IMR-90 (cell line): Measurements from ENCODE around the gene GPR15.

Experiments
- FOS ChIP-seq: fragments of 150-350 bp; IDR thresholded peaks from 2 replicates; pipeline ENCODE4 v1.6.1; 2016; ENCODE audit warnings: low read depth, low read length
- POLR2A ChIP-seq: IDR thresholded peaks from 2 replicates; pipeline ENCODE4 v1.6.1; 2012; ENCODE audit warnings: mild to moderate bottlenecking, low read depth, low read length
- RAD21 ChIP-seq: IDR thresholded peaks from 2 replicates; pipeline ENCODE4 v1.6.1; 2012; ENCODE audit warnings: low read length, improper control_type of control experiment
- RFX5 ChIP-seq: IDR thresholded peaks from 2 replicates; pipeline ENCODE4 v1.8.0; 2012; ENCODE audit warnings: low read depth, mild to moderate bottlenecking, low read length, moderate library complexity
- TF ChIP-seq, protein P1 (sequence below): conservative IDR thresholded peaks from 2 replicates; pipeline ENCODE4 v1.5.1; 2012; ENCODE audit warnings: mild to moderate bottlenecking, low read depth, low read length, improper control_type of control experiment

GRCh38 chr3:98561727-98562521, 30.1 kb downstream of the GPR15 start:
- TF ChIP-seq RAD21 (no peak), POLR2A (no peak), FOS (no peak), RFX5 (no peak)
- TF ChIP-seq, protein P1, sequence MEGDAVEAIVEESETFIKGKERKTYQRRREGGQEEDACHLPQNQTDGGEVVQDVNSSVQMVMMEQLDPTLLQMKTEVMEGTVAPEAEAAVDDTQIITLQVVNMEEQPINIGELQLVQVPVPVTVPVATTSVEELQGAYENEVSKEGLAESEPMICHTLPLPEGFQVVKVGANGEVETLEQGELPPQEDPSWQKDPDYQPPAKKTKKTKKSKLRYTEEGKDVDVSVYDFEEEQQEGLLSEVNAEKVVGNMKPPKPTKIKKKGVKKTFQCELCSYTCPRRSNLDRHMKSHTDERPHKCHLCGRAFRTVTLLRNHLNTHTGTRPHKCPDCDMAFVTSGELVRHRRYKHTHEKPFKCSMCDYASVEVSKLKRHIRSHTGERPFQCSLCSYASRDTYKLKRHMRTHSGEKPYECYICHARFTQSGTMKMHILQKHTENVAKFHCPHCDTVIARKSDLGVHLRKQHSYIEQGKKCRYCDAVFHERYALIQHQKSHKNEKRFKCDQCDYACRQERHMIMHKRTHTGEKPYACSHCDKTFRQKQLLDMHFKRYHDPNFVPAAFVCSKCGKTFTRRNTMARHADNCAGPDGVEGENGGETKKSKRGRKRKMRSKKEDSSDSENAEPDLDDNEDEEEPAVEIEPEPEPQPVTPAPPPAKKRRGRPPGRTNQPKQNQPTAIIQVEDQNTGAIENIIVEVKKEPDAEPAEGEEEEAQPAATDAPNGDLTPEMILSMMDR, result no peak
